ENCODE data around the gene PSMA5.

- TF ChIP-seq CTCF (conservative IDR thresholded peaks at IDR 0.05 in 1 of 2, IDR thresholded peaks at IDR 0.05 in 1 of 2; ENCODE audit: extremely low read depth in 1 of 2, insufficient read depth in 1 of 2, low read depth in 1 of 2, low read length in 2 of 2), result no peak
- TF ChIP-seq EZH2 (IDR thresholded peaks at IDR 0.05; ENCODE audit: borderline replicate concordance, low read length), result no peak
Measured at GRCh38 chr1:109381573-109381972, 44.7 kb downstream of the PSMA5 start.
